HAP-1 (cell line): ENCODE measurements around the gene ZNF610.
A peak's percentile ranks its signal among the peaks of the same experiment; 100 is the strongest.
"Not testable (repeated sequence)": the region's sequence is repeated elsewhere in the genome, so short reads cannot be mapped to it uniquely, and the experiment has no call there.

ENCODE experiments used
- DNase-seq, 2 experiments: peaks; one replicate each; pipeline ENCODE4 v3.0.0-alpha.2; 2016 to 2020; ENCODE audit warnings: low spot score in 2 of 2
- H3K27me3 ChIP-seq: fragments of 250-450 bp; sonication (Bioruptor Pico); 2 replicates; pipeline ENCODE4 v1.5.1; 2020; ENCODE audit warnings: low read depth, mild to moderate bottlenecking, moderate library complexity
- H3K36me3 ChIP-seq: fragments of 250-450 bp; sonication (Bioruptor Pico); replicated peaks from 2 replicates; pipeline ENCODE4 v1.5.1; 2020; ENCODE audit warnings: mild to moderate bottlenecking
- H3K4me1 ChIP-seq: fragments of 250-450 bp; sonication (Bioruptor Pico); 2 replicates; pipeline ENCODE4 v1.5.1; 2020; ENCODE audit warnings: mild to moderate bottlenecking
- H3K4me3 ChIP-seq: fragments of 250-450 bp; sonication (Bioruptor Pico); 2 replicates; pipeline ENCODE4 v1.5.1; 2020; ENCODE audit warnings: mild to moderate bottlenecking, moderate library complexity
- H3K9me3 ChIP-seq: fragments of 250-450 bp; sonication (Bioruptor Pico); 2 replicates; pipeline ENCODE4 v1.5.1; 2020; ENCODE audit warnings: mild to moderate bottlenecking, moderate library complexity
- in situ Hi-C: fragments of 300-500 bp; cut with MboI; formaldehyde crosslinking; loops from 3 replicates; pipeline ENCODE4 v1.14.3; 2020; ENCODE audit warnings: low sequenced_read_pairs, inconsistent platforms, mixed read lengths

The ZNF610 gene

GRCh38 chr19:52336117-52336790 lies at the start of gene ZNF610:
TSS of gene ZNF610 (plus strand) at chr19:52336243. CDS start at chr19:52349173, 12,930 bp downstream.
- Histone ChIP-seq H3K4me1 (no peaks in the 10 kb centered on the region), H3K4me3 (no peak within 1 kb of the TSS), H3K27me3 (no peaks in the 10 kb centered on the region), H3K9me3 (peaks cover 4% of the 10 kb centered on the region; the same call in 1 of the 2 replicates), H3K36me3 (no peaks in the 10 kb centered on the region)
- in situ Hi-C loops: no loop called here
- no peak for DNase-seq

DNA sequence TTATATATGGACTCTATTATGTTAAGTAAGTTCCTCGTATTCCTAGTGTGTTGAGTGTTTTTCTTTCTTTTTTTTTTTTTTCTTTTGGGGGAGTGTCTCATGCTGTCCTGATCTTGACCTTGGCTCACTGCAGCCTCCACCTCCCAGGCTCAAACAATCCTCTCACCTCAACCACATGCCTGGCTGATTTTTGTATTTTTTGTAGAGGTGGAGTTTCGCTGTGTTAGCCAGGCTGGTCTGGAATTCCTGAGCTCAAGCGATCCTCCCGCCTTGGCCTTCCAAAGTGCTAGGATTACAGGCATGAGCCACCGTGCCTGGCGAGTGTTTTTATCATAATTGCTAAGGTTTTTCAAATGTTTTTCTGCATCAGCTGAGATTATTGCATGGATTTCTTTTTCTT lies 49.8 kb upstream of the ZNF610 start:
- Histone ChIP-seq H3K27me3 (no peaks in the 10 kb centered on the region), H3K36me3 (peaks cover 66% of the 10 kb centered on the region), H3K9me3 (no peaks in the 10 kb centered on the region; the same call in none of the 2 replicates), H3K4me3 (no peak overlapping the region), H3K4me1 (no peaks in the 10 kb centered on the region)
- no peak for DNase-seq
- in situ Hi-C loops: no loop called here

DNA sequence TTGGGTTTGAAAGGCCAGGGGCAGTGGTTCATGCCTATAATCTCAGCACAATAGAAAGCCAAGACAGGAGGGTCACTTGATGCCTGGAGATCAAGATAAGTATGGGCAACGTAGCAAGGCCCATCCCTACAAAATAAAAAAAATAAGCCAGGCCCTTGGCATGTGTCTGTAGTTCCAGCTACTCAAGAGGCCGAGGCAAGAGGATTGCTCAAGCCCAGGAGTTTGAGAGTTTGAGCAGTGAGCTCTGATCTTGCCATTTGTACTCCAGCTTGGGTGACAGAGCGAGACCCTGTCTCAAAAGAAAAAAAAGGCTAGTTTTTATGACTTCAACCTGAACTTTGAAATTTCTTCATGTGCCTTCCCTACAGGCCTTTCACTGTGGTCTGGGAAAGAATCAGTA lies 44.3 kb upstream of the ZNF610 start:
- Histone ChIP-seq H3K27me3 (no peaks in the 10 kb centered on the region), H3K4me1 (no peaks in the 10 kb centered on the region), H3K4me3 (no peak overlapping the region), H3K9me3 (no peaks in the 10 kb centered on the region; the same call in 1 of the 2 replicates), H3K36me3 (peaks cover 33% of the 10 kb centered on the region)
- in situ Hi-C loops: no loop called here
- no peak for DNase-seq

DNA sequence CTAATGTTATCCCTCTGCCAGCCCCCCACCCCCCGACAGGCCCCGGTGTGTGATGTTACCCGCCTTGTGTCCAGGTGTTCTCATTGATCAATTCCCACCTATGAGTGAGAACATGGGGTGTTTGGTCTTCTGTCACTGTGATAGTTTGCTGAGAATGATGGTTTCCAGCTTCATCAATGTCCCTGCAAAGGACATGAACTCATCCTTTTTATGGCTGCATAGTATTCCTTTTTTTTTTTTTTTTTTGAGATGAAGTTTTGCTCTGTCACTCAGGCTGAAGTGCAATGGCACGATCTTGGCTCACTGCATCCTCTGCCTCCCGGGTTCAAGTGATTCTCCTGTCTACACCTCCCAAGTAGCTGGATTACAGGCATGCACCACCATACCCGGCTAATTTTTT lies 43.1 kb upstream of the ZNF610 start:
- H3K4me1 ChIP-seq, H3K4me3 ChIP-seq, in situ Hi-C loops, DNase-seq, H3K27me3 ChIP-seq, H3K9me3 ChIP-seq: not testable (repeated sequence)
- H3K36me3 ChIP-seq: peaks cover 29% of the 10 kb centered on the region

GRCh38 chr19:52296400-52296772 lies 39.7 kb upstream of the ZNF610 start:
- Histone ChIP-seq H3K36me3 (peaks cover 27% of the 10 kb centered on the region), H3K4me1 (no peaks in the 10 kb centered on the region), H3K9me3 (peaks cover 4% of the 10 kb centered on the region), H3K27me3 (no peaks in the 10 kb centered on the region), H3K4me3 (peak overlapping the region; percentile 89)
- in situ Hi-C loops: no loop called here
- DNase-seq: no peak

GRCh38 chr19:52296773-52297600 lies 39.1 kb upstream of the ZNF610 start, which contains the start of gene ZNF480:
TSS of gene ZNF480 (plus strand) at chr19:52297169. CDS start at chr19:52300413, 3,244 bp downstream.
- peaks cover 4% of the 10 kb centered on the region for H3K9me3 ChIP-seq

DNA sequence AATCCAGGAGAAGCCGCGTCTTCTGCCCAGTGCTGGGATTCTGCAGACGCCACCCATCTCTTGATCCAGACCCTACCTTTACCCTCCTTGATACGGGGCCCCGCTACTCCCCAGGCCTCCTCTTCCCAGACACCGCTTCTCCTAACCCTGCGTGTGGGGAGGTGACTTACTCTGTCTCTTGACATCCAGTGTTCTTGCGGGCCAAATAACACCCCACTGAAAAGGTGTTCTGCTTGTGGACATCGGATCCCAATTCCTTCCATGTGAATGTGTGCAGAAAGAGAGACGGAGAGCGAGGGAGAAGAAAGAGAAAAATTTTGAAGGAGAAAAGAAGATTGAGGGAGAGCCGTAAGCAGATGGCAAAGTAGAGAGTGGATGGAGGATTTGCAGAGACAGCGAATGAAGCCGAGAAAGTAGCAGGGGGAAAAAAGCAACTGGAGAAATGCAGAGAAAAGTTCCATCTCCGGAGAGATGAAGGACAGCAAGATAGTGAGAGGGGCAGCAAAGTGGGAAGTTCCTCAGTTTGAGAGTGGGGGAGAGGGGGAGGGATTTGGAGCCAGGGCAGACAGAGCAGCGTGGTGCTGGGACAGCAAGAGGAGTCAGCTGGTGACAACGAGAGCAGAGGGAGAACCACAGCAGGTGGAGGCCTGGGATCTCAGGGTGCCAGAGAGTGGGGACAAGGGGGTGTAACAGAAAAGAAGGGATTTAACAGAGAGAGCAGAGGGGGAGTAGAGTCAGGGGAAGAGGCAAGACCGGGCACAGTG lies 38.3 kb upstream of the ZNF610 start:
- Histone ChIP-seq H3K4me1 (no peaks in the 10 kb centered on the region), H3K36me3 (peaks cover 39% of the 10 kb centered on the region), H3K9me3 (peaks cover 4% of the 10 kb centered on the region), H3K4me3 (peak overlapping the region; percentile 89), H3K27me3 (no peaks in the 10 kb centered on the region)
- no peak for DNase-seq
- in situ Hi-C loops: no loop called here

More at GRCh38 chr19:52296773-52297600, 39.1 kb upstream of the ZNF610 start, which contains the start of gene ZNF480:
- in situ Hi-C loops: no loop called here
- Histone ChIP-seq H3K36me3 (peaks cover 31% of the 10 kb centered on the region), H3K27me3 (no peaks in the 10 kb centered on the region), H3K4me1 (no peaks in the 10 kb centered on the region), H3K4me3 (peak within 1 kb of the TSS; percentile 89)
- peak; percentile 66 to 85 for DNase-seq

GRCh38 chr19:52307275-52307674 lies 28.8 kb upstream of the ZNF610 start:
- Histone ChIP-seq H3K4me1 (no peaks in the 10 kb centered on the region), H3K4me3 (no peak overlapping the region), H3K9me3 (peaks cover 12% of the 10 kb centered on the region), H3K27me3 (no peaks in the 10 kb centered on the region), H3K36me3 (peaks cover 35% of the 10 kb centered on the region)
- in situ Hi-C loops: no loop called here
- DNase-seq: peak in 1 of 2 experiments; percentile 18

GRCh38 chr19:52322429-52322828 lies 13.6 kb upstream of the ZNF610 start:
- H3K4me1 ChIP-seq: no peaks in the 10 kb centered on the region
- no peak overlapping the region for H3K4me3 ChIP-seq
- no peak for DNase-seq
- peaks cover 34% of the 10 kb centered on the region for H3K9me3 ChIP-seq
- in situ Hi-C loops: no loop called here
- H3K36me3 ChIP-seq: peaks cover 44% of the 10 kb centered on the region
- H3K27me3 ChIP-seq: no peaks in the 10 kb centered on the region

GRCh38 chr19:52331757-52332156 lies 4.3 kb upstream of the ZNF610 start:
- peaks cover 6% of the 10 kb centered on the region; the same call in 1 of the 2 replicates for H3K9me3 ChIP-seq
- H3K4me1 ChIP-seq: no peaks in the 10 kb centered on the region

DNA sequence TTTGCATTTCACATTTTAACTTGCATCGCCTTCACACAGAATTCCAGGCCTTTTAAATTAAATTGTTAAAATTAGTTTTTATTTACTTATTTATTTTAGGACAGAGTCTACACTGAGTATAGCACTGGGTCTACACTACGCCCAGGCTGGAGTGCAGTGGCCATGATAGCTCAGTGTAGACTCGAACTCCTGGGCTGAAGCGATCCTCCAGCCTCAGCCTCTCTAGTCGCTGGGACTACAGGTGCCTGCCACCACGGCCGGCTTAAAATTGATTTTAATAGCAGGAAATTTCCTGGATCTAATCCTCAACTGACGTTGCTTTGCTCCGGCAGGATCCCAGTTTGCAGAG lies 301 bp upstream of the ZNF610 start:
- Histone ChIP-seq H3K27me3 (no peaks in the 10 kb centered on the region), H3K9me3 (peaks cover 6% of the 10 kb centered on the region; the same call in 1 of the 2 replicates), H3K4me3 (no peak overlapping the region), H3K4me1 (no peaks in the 10 kb centered on the region), H3K36me3 (no peaks in the 10 kb centered on the region)
- no peak for DNase-seq
- in situ Hi-C loops: no loop called here

More at GRCh38 chr19:52331757-52332156, 4.3 kb upstream of the ZNF610 start:
- H3K4me3 ChIP-seq: no peak overlapping the region
- H3K36me3 ChIP-seq: no peaks in the 10 kb centered on the region
- no peaks in the 10 kb centered on the region for H3K27me3 ChIP-seq
- no peak for DNase-seq
- in situ Hi-C loops: no loop called here

- Histone ChIP-seq H3K36me3 (no peaks in the 10 kb centered on the region), H3K4me1 (no peaks in the 10 kb centered on the region), H3K4me3 (no peak overlapping the region), H3K27me3 (no peaks in the 10 kb centered on the region), H3K9me3 (no peaks in the 10 kb centered on the region)
- in situ Hi-C loops: no loop called here
- DNase-seq: no peak
Observed at GRCh38 chr19:52336791-52337381, 843 bp downstream of the ZNF610 start.

DNA sequence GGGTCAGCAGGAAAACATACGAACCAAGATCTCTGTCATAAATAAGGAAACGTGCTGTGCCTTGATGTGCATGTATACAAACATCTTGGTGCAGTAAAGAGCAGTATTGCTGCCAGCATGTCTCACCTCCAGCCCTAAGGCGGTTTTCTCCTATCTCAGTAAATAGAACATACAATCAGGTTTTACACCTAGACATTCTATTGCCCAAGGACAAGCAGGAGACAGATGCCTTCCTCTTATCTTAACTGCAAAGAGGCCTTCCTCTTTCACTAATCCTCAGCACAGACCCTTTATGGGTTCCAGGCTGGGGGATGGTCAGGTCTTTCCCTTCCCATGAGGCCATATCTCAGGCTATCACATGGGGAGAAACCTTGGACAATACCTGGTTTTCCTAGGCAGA lies 3.0 kb downstream of the ZNF610 start:
- H3K4me3 ChIP-seq, H3K4me1 ChIP-seq, H3K36me3 ChIP-seq, H3K9me3 ChIP-seq, DNase-seq, H3K27me3 ChIP-seq, in situ Hi-C loops: not testable (repeated sequence)
